DND-41 (cell line): ENCODE measurements around the gene ANTKMT.

Experiments
- ATAC-seq: fragments of 200-7000 bp; cut with Tn5 transposase; 3 replicates; pipeline ENCODE4 v1.9.1; 2021; ENCODE audit warnings: low read depth; ENCODE audit not compliant: insufficient read depth
- DNase-seq: peaks from one replicate; pipeline ENCODE4 v3.0.0-alpha.2; 2020
- H2AFZ ChIP-seq: 2 replicates; pipeline ENCODE4 v1.6.0; 2012; ENCODE audit warnings: low read depth, low read length
- H3K27ac ChIP-seq: 2 replicates; pipeline ENCODE4 v1.5.1; 2012; ENCODE audit warnings: low read length, inconsistent platforms
- H3K27me3 ChIP-seq: fragments of 200-600 bp; sonication (generic); 2 replicates; pipeline ENCODE4 v1.6.0; 2012; ENCODE audit warnings: low read length, mild to moderate bottlenecking, inconsistent platforms; ENCODE audit not compliant: insufficient read depth, poor library complexity
- H3K36me3 ChIP-seq: 2 replicates; pipeline ENCODE4 v1.5.1; 2012; ENCODE audit warnings: low read length, inconsistent platforms; ENCODE audit not compliant: insufficient read depth
- H3K4me1 ChIP-seq: 2 replicates; pipeline ENCODE4 v1.5.1; 2012; ENCODE audit warnings: mild to moderate bottlenecking, low read length; ENCODE audit not compliant: insufficient read depth
- H3K4me2 ChIP-seq: 2 replicates; pipeline ENCODE4 v1.6.0; 2012; ENCODE audit warnings: mild to moderate bottlenecking, moderate library complexity, low read length, inconsistent platforms; ENCODE audit not compliant: insufficient read depth
- H3K4me3 ChIP-seq, 2 experiments: fragments of 200-600 bp in 1 of 2; shearing (Covaris generic) in 1 of 2; 2 replicates each; pipeline ENCODE4 v1.5.1; 2012 to 2016; ENCODE audit warnings: inconsistent platforms in 2 of 2, low read length in 2 of 2, mild to moderate bottlenecking in 2 of 2, low read depth in 1 of 2, moderate library complexity in 1 of 2
- H3K79me2 ChIP-seq: 2 replicates; pipeline ENCODE4 v1.6.0; 2012; ENCODE audit warnings: low read length, inconsistent platforms; ENCODE audit not compliant: insufficient read depth
- H3K9ac ChIP-seq: 2 replicates; pipeline ENCODE4 v1.6.0; 2012; ENCODE audit warnings: low read depth, mild to moderate bottlenecking, inconsistent platforms, low read length, moderate library complexity
- H3K9me3 ChIP-seq: 2 replicates; pipeline ENCODE4 v1.5.1; 2012; ENCODE audit warnings: low read length, moderate library complexity, mild to moderate bottlenecking, inconsistent platforms; ENCODE audit not compliant: insufficient read depth, severe bottlenecking
- H4K20me1 ChIP-seq: 2 replicates; pipeline ENCODE4 v1.6.0; 2012; ENCODE audit warnings: low read length; ENCODE audit not compliant: insufficient read depth
- EZH2 ChIP-seq: IDR thresholded peaks from 3 replicates; pipeline ENCODE4 v1.6.1; 2012; ENCODE audit warnings: borderline replicate concordance, low read depth, mild to moderate bottlenecking, moderate library complexity, low read length, inconsistent platforms; ENCODE audit not compliant: severe bottlenecking
- TF ChIP-seq, protein P1 (sequence below): IDR thresholded peaks from 2 replicates; pipeline ENCODE4 v1.5.1; 2012; ENCODE audit warnings: borderline replicate concordance, low read length, moderate library complexity, mild to moderate bottlenecking; ENCODE audit not compliant: poor library complexity, severe bottlenecking; ENCODE audit errors: extremely low read depth

Gene ANTKMT

DNA sequence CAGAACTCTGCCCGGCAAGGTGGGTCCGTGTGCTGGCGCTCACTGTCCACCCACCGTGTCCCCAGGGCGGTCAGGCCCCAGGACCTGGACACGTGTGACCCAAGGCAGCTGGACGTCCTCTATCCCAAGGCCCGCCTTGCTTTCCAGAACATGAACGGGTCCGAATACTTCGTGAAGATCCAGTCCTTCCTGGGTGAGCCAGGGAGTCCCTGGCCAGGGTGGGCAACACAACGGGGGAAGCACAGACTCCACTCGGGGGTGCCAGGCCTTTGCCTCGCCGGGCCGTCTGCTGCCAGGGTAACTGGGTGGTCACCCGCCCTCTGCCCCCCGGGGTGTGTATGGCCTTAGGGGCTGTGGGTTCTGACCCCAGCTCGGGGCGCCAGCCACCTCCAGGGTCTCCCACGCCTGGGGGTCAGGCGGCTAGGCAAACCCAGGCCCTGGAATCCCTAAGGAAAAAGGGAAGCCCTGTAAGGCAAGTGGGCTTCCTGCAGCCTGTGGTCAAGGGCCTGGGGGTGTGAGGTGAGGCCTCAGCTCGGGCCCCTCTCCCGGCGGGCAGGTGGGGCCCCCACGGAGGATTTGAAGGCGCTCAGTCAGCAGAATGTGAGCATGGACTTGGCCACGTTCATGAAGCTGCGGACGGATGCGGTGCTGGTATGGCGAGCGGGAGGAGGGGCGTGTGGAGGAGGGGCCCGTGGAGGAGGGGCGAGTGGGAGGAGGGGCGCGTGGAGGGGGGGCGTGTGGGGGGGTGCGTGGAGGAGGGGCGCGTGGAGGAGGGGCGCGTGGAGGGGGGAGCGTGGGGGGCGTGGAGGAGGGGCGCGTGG lies 46.1 kb downstream of the ANTKMT start:
- ATAC-seq (no peak), DNase-seq (no peak)
- H2AFZ ChIP-seq, result no peak overlapping the region
- no peak overlapping the region for H3K9ac ChIP-seq
- no peaks in the 10 kb centered on the region for H3K36me3 ChIP-seq
- H3K27ac ChIP-seq, result no peak overlapping the region
- H4K20me1 ChIP-seq, result no peaks in the 10 kb centered on the region; the same call in 1 of the 2 replicates
- no peak overlapping the region for H3K4me3 ChIP-seq
- no peak overlapping the region for H3K4me2 ChIP-seq
- H3K4me1 ChIP-seq, result no peaks in the 10 kb centered on the region
- H3K9me3 ChIP-seq, result no peaks in the 10 kb centered on the region
- no peaks in the 10 kb centered on the region for H3K27me3 ChIP-seq
- TF ChIP-seq, protein P1, sequence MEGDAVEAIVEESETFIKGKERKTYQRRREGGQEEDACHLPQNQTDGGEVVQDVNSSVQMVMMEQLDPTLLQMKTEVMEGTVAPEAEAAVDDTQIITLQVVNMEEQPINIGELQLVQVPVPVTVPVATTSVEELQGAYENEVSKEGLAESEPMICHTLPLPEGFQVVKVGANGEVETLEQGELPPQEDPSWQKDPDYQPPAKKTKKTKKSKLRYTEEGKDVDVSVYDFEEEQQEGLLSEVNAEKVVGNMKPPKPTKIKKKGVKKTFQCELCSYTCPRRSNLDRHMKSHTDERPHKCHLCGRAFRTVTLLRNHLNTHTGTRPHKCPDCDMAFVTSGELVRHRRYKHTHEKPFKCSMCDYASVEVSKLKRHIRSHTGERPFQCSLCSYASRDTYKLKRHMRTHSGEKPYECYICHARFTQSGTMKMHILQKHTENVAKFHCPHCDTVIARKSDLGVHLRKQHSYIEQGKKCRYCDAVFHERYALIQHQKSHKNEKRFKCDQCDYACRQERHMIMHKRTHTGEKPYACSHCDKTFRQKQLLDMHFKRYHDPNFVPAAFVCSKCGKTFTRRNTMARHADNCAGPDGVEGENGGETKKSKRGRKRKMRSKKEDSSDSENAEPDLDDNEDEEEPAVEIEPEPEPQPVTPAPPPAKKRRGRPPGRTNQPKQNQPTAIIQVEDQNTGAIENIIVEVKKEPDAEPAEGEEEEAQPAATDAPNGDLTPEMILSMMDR, result no peak
- TF ChIP-seq EZH2, result no peak
- H3K79me2 ChIP-seq, result no peaks in the 10 kb centered on the region

DNA sequence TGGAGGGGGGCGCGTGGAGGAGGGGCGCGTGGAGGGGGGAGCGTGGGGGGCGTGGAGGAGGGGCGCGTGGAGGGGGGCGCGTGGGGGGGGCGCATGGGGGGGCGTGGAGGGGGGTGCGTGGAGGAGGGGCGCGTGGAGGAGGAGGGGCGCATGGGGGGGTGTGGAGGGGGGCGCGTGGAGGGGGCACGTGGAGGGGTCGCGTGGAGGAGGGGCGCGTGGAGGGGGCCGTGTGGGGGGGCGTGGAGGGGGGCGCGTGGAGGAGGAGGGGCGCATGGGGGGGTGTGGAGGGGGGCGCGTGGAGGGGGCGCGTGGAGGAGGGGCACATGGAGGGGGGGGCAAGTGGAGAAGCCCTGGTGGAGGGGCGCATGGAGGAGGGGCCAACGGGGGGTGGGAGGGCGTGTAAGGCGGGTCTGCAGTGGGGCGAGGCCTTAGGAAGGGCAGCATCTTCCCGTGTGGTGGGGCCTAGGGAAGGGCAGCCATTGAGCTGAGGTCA lies 46.8 kb downstream of the ANTKMT start:
- no peaks in the 10 kb centered on the region for H3K4me1 ChIP-seq
- H3K4me3 ChIP-seq, result no peak overlapping the region

DNA sequence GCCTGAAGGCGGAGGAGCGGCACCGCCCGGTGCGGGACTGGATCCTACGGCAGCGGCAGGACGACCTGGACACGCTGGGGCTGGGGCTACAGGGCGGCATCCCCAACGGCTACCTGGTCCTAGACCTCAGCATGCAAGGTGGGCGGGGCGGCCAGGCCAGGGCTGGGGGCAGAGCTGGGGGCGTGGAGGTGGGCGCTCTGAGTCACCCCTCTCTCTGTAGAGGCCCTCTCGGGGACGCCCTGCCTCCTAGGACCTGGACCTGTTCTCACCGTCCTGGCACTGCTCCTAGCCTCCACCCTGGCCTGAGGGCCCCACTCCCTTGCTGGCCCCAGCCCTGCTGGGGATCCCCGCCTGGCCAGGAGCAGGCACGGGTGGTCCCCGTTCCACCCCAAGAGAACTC lies 47.5 kb downstream of the ANTKMT start:
- H3K36me3 ChIP-seq, result no peaks in the 10 kb centered on the region
- ATAC-seq, result no peak
- H3K27me3 ChIP-seq, result no peaks in the 10 kb centered on the region
- no peaks in the 10 kb centered on the region; the same call in none of the 2 replicates for H4K20me1 ChIP-seq
- TF ChIP-seq EZH2, result no peak
- TF ChIP-seq, protein P1, result no peak
- H3K4me1 ChIP-seq, result no peaks in the 10 kb centered on the region
- H3K9ac ChIP-seq, result no peak overlapping the region
- no peak for DNase-seq
- H2AFZ ChIP-seq, result no peak overlapping the region
- H3K4me3 ChIP-seq, result no peak overlapping the region
- no peak overlapping the region for H3K27ac ChIP-seq
- no peak overlapping the region for H3K4me2 ChIP-seq
- H3K79me2 ChIP-seq, result no peaks in the 10 kb centered on the region
- H3K9me3 ChIP-seq, result no peaks in the 10 kb centered on the region

More for the DNA sequence above, 46.8 kb downstream of the ANTKMT start:
- no peaks in the 10 kb centered on the region for H3K36me3 ChIP-seq
- DNase-seq (no peak), ATAC-seq (no peak)
- no peaks in the 10 kb centered on the region for H3K27me3 ChIP-seq
- H3K27ac ChIP-seq, result no peak overlapping the region
- H3K9ac ChIP-seq, result no peak overlapping the region
- H3K4me2 ChIP-seq, result no peak overlapping the region
- H3K9me3 ChIP-seq, result no peaks in the 10 kb centered on the region
- H4K20me1 ChIP-seq, result no peaks in the 10 kb centered on the region; the same call in 1 of the 2 replicates
- H3K79me2 ChIP-seq, result no peaks in the 10 kb centered on the region
- H2AFZ ChIP-seq, result no peak overlapping the region
- no peak for TF ChIP-seq EZH2
- TF ChIP-seq, protein P1, result no peak
